GM12872 (cell line): ENCODE data around the gene PRKCH.

Experiments used
- TF ChIP-seq, protein P1 (sequence below): IDR thresholded peaks from 3 replicates; pipeline ENCODE4 v1.5.1; 2011; ENCODE audit warnings: low read depth, mild to moderate bottlenecking, low read length, moderate library complexity; ENCODE audit not compliant: insufficient read depth

Gene PRKCH

GRCh38 chr14:61323970-61324369, 2.6 kb downstream of the PRKCH start:
- TF ChIP-seq, protein P1, sequence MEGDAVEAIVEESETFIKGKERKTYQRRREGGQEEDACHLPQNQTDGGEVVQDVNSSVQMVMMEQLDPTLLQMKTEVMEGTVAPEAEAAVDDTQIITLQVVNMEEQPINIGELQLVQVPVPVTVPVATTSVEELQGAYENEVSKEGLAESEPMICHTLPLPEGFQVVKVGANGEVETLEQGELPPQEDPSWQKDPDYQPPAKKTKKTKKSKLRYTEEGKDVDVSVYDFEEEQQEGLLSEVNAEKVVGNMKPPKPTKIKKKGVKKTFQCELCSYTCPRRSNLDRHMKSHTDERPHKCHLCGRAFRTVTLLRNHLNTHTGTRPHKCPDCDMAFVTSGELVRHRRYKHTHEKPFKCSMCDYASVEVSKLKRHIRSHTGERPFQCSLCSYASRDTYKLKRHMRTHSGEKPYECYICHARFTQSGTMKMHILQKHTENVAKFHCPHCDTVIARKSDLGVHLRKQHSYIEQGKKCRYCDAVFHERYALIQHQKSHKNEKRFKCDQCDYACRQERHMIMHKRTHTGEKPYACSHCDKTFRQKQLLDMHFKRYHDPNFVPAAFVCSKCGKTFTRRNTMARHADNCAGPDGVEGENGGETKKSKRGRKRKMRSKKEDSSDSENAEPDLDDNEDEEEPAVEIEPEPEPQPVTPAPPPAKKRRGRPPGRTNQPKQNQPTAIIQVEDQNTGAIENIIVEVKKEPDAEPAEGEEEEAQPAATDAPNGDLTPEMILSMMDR = no peak

GRCh38 chr14:61325166-61325565, 3.8 kb downstream of the PRKCH start:
- TF ChIP-seq, protein P1 = no peak

GRCh38 chr14:61326146-61326545, 4.8 kb downstream of the PRKCH start:
- TF ChIP-seq, protein P1 = no peak

DNA sequence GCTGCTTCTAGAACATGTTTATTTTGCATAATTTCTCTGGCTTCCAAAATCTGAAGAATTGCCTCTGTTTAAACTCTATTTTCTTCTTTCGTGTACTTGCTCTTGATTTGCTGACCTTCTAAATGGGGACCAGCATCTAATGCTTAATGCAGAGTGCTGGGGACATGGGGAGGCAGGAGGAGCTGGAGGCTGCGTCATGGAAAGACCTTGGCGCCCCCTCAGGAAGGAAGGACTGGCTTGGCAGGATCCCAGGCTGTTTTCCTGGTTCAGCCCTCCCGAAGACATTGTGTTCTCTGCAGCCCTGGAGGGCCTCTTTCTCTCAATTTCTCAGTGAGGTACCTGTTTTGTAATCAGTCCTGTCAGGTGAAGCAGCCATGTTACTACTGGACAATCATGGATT, 5.5 kb downstream of the PRKCH start:
- TF ChIP-seq, protein P1 = no peak

DNA sequence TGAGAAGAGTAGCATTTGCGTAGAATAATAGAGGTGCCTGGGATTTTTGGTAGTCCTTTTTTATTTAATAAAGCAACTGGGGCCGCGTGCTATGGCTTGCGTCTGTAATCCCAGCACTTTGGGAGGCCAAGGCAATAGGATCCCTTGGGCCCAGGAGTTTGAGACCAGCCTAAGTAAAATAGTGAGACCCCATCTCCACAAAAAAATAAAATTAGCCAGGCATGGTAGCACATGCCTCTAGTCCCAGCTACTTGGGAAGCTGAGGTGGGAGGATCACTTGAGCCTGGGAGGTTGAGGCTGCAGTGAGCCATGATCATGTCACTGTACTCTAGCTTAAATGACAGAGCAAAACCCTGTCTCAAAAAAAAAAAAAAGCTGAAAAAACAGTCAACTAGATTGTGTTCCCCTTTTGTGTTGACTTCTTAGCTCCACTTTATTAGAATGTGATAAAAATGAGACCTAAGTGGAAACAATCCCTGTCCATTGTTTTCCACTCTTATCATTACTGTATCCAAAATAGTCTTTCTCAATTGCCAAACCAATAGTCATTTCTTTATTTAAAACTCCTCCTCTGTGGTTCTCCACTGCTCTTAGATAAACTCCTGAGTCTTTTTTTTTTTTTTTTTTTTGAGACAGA, 7.4 kb downstream of the PRKCH start:
- TF ChIP-seq, protein P1 = no peak

DNA sequence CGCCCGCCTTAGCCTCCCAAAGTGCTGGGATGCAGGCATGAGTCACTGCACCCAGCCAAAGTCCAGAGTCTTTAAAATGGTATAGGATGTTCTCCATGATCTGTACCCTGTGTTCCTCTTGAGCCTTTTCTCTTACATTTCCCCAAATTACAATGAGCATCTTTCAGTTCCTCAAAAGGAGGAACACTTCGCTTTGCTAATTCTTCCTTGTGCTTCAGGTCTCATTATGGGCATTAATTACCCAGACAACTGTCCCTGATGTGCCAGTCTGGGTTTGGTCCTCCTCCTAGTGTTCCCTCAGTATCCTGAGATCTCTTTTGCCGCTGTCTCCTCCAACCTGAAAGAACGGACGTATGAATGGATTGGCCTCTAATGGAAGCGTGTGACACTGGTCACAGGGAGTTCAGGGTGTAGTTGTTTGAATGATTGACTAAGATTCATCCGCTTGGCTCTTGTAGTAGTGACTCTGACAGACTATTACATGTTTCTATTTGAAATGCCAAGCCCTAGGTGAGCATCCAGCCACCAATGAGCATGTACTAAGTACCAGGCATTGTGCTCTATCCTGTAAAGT, 8.2 kb downstream of the PRKCH start:
- TF ChIP-seq, protein P1 = no peak

DNA sequence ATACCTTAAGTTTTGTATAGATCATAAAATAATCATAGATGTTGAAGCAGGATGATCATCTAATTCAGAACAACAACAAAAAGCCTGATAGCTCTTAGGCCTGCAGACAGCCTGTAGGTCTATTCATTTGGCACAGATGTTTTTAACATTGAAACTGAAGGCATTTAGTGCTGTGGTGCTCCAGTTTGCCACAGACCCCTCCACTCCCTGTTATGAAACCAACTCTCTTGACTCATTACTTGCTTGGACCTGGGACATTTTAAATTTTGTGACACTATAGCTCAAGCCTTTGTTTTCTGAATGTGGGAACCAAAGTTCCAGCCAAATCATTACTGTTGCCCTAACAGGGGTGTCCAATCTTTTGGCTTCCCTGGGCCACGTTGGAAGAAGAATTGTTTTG, 9.1 kb downstream of the PRKCH start:
- TF ChIP-seq, protein P1 = no peak
